ENCODE measurements around the gene RIMS4. TPM values are rescaled to one million over a fixed set of nuclear protein-coding genes. Genes with fewer than 3 reads are reported as not detected.

RIMS4 gene
- total and polyA plus RNA-seq, 2 of the 8 experiments (the other 6 are each of a cell fraction or from before 2014, with no cell fraction given), result 13.3 to 44.2 TPM

DNA sequence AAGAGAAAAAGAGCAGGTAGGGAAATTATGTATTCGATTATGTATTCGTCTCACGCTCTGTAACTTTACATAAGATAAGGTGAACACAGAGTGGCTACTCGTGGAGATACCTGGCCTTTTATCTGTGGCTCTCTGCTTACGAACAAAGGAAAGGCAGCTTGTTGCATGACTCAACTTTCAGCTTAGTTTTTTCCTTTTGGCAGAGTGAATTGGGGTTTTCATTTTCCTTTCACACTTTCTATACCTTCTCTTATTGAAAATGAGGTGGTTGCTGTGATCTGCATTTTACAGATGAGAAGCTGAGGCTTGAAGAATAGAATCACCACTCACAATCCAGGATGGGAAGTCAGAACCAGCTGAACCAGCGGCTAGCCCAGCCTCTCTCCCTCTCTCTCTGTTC is 78.0 kb downstream of the RIMS4 start:
- Histone ChIP-seq H3K18ac (ENCODE audit: extremely low read depth, low read length) (no peak overlapping the region), H4K5ac (ENCODE audit: insufficient read length, low read depth, low read length) (no peak overlapping the region), H2BK5ac (ENCODE audit: low read depth, low read length) (no peak overlapping the region), H3K23ac (ENCODE audit: insufficient read length) (no peak overlapping the region), H2BK120ac (replicated peaks; ENCODE audit: low read depth, low read length) (no peak overlapping the region), H2BK20ac (ENCODE audit: low read length) (no peak overlapping the region), H3K4me3 (ENCODE audit: extremely low read depth in 1 of 4, insufficient read depth in 2 of 4, low read depth in 3 of 4, low read length in 4 of 4) (no peak overlapping the region), H3K79me2 (ENCODE audit: control insufficient read depth in 1 of 2, insufficient read depth in 2 of 2, low read length in 2 of 2) (no peaks in the 10 kb centered on the region), H3K27ac (ENCODE audit: low read depth, low read length) (no peak overlapping the region), H3K14ac (ENCODE audit: insufficient read length) (no peak overlapping the region), H3K56ac (replicated peaks; ENCODE audit: insufficient read length, low read depth, low read length) (no peak overlapping the region), H2BK12ac (ENCODE audit: low read depth, low read length) (no peak overlapping the region), H4K91ac (replicated peaks; ENCODE audit: insufficient read length, low read length) (no peak overlapping the region), H2AK5ac (ENCODE audit: low read depth, low read length) (no peak overlapping the region), H3K4ac (replicated peaks; ENCODE audit: insufficient read length, low read depth, low read length) (no peak overlapping the region), H3K79me1 (ENCODE audit: low read depth, low read length) (no peaks in the 10 kb centered on the region), H4K20me1 (replicated peaks in 1 of 2; ENCODE audit: control insufficient read depth in 1 of 2, insufficient read depth in 2 of 2, low read length in 2 of 2) (no peaks in the 10 kb centered on the region), H3K27me3 (replicated peaks in 1 of 4; ENCODE audit: control insufficient read depth in 3 of 4, extremely low read depth in 1 of 4, insufficient read depth in 3 of 4, low read length in 3 of 4) (no peaks in the 10 kb centered on the region), H2AFZ (ENCODE audit: low read length) (peak overlapping the region; percentile 11; the same call in 1 of the 2 replicates), H3K36me3 (ENCODE audit: control insufficient read depth in 2 of 4, insufficient read depth in 4 of 4, low read length in 3 of 4) (no peaks in the 10 kb centered on the region), H3K9me3 (ENCODE audit: insufficient read depth in 2 of 2, low read depth in 1 of 2, low read length in 1 of 2) (no peaks in the 10 kb centered on the region; a peak in 1 of 4 replicates), H2BK15ac (ENCODE audit: low read length) (no peak overlapping the region), H3K23me2 (ENCODE audit: low read depth, low read length) (no peaks in the 10 kb centered on the region), H4K8ac (ENCODE audit: extremely low read depth, insufficient read depth, low read length) (no peak overlapping the region), H3K4me2 (ENCODE audit: insufficient read depth in 1 of 2, low read depth in 2 of 2, low read length in 2 of 2) (no peak overlapping the region), H3K4me1 (replicated peaks in 1 of 4; ENCODE audit: control insufficient read depth in 3 of 4, insufficient read depth in 4 of 4, low read length in 3 of 4) (peaks cover 4 to 14% (median 11%) of the 10 kb centered on the region in 4 experiments), H3K9ac (replicated peaks in 1 of 4; ENCODE audit: extremely low read depth in 1 of 4, low read depth in 3 of 4, low read length in 3 of 4) (peak overlapping the region in 1 of 4 experiments; percentile 38; a peak in 1 of 7 replicates)
- POLR2A ChIA-PET (ENCODE audit: partially characterized antibody), result interaction anchor here (1.0 to 3.6 kb wide), 2 partner anchors 9 to 49 kb away, joined by 3 to 12 read pairs; no protein-coding TSS in a partner anchor
- TF ChIP-seq JUND (IDR thresholded peaks at IDR 0.05; ENCODE audit: low read length) (no peak), CBX8 (IDR thresholded peaks at IDR 0.05; ENCODE audit: borderline replicate concordance, low read depth, low read length) (no peak), BACH1 (IDR thresholded peaks at IDR 0.05; ENCODE audit: low read length) (no peak), HDAC6 (IDR thresholded peaks at IDR 0.05; ENCODE audit: low read depth, low read length) (no peak), SP4 (IDR thresholded peaks at IDR 0.05; ENCODE audit: low read length) (no peak), CBX5 (IDR thresholded peaks at IDR 0.05; ENCODE audit: low read depth, low read length) (no peak)
- 60% methylated on average over 6 of the region's 6 CpGs; no CpG with 5 or more reads in 1 of the 2 experiments for WGBS, 2 experiments (ENCODE audit: extremely low coverage in 1 of 2, insufficient coverage in 1 of 2, insufficient read length in 1 of 2, insufficient replicate concordance in 2 of 2, low coverage in 1 of 2, low lambda C conversion rate in 2 of 2, missing lambda C conversion rate in 1 of 2)
- CTCF ChIA-PET (ENCODE audit: partially characterized antibody), result interaction anchor here (0.7 to 20.4 kb wide), 18 partner anchors 10 to 348 kb away, joined by 3 to 180 read pairs (median 6); partner anchors contain the start of gene CCN5
- no peak for FAIRE-seq
- no peak for DNase-seq (ENCODE audit: low read depth in 1 of 2, low spot score in 2 of 2)

Measured in H1 (cell line).